ENCODE results near the gene PDAP1.

The PDAP1 gene

DNA sequence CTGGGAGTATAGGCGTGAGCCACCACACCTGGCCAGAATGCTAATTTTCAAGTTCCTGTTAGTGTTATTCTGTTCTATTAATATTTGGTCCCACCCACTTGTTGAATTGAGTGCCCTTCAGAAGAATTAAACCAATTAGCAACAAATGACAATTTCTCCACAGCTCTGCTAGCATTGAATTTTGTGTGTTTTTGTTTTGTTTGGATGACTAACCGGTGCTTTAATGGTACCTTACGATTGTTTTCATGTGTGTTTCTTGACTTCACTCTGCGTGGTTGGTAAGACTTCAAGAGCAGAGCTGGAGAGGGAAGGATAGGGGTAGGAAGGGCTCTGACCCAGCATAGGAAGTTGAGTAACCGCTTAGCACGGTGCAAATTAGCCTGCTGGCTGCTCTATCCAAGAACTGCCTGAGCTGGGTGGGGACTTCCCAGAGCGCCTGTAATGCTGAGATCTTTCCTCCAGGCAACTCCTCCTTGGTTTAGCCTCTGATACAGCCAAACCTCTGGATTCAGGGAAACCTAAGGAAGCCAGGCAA, 29.3 kb downstream of the PDAP1 start:
- H3K36me3 ChIP-seq: peaks cover 48% of the 10 kb centered on the region
- TF ChIP-seq, protein P1, sequence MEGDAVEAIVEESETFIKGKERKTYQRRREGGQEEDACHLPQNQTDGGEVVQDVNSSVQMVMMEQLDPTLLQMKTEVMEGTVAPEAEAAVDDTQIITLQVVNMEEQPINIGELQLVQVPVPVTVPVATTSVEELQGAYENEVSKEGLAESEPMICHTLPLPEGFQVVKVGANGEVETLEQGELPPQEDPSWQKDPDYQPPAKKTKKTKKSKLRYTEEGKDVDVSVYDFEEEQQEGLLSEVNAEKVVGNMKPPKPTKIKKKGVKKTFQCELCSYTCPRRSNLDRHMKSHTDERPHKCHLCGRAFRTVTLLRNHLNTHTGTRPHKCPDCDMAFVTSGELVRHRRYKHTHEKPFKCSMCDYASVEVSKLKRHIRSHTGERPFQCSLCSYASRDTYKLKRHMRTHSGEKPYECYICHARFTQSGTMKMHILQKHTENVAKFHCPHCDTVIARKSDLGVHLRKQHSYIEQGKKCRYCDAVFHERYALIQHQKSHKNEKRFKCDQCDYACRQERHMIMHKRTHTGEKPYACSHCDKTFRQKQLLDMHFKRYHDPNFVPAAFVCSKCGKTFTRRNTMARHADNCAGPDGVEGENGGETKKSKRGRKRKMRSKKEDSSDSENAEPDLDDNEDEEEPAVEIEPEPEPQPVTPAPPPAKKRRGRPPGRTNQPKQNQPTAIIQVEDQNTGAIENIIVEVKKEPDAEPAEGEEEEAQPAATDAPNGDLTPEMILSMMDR (IDR thresholded peaks at IDR 0.05): peak; percentile 23
- H3K9me3 ChIP-seq: no peaks in the 10 kb centered on the region
- H3K27ac ChIP-seq: peak overlapping the region; percentile 92
- peak overlapping the region; percentile 61 to 100 for H3K4me3 ChIP-seq (ENCODE audit: low read depth in 1 of 2, low read length in 1 of 2)
- no peaks in the 10 kb centered on the region for H3K27me3 ChIP-seq
- peaks cover 69 to 78% of the 10 kb centered on the region in 2 experiments for H3K4me1 ChIP-seq (ENCODE audit: control insufficient read depth in 1 of 2, insufficient read depth in 1 of 2, low read depth in 1 of 2, low read length in 1 of 2)

DNA sequence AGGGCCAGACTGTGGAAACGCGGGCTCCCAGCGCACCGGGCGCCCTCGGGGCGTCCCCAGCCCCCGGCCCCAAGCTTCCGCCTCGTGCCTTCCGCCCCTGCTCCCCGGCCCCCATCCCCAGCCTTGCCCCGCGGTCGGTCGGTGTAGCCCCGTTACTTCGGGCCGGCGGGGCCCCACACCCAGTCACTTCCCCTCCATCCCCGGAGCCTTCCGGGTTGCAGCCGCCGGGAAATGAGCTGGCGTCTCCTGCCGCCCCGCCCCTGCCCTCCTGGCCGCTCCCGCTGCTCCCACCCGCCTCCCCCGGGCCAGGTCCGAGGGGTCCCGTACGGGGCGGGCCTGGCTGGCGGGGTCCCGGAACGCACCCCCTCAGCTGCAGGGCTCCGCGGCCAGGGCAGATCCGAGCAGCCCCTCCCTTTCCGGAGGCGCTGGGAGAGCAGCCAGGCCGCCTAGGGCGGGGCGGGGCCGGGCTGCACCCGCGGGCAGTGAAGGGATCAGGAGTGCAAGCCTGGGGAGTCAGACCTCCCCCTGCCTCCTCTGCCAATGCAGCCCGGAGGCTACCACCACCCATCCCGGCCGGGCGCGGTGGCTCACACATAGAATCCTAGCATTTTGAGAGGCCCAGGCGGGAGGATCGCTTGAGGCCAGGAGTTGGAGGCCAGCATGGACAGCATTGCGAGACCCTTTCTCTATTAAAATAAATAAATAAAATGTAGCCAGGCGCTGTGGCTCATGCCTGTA, 33.2 kb downstream of the PDAP1 start:
- Histone ChIP-seq H3K27me3 (no peaks in the 10 kb centered on the region), H3K4me1 (ENCODE audit: control insufficient read depth in 1 of 2, insufficient read depth in 1 of 2, low read depth in 1 of 2, low read length in 1 of 2) (peaks cover 55 to 57% of the 10 kb centered on the region in 2 experiments), H3K36me3 (peaks cover 22% of the 10 kb centered on the region), H3K27ac (peak overlapping the region; percentile 92), H3K9me3 (no peaks in the 10 kb centered on the region), H3K4me3 (ENCODE audit: low read depth in 1 of 2, low read length in 1 of 2) (peak overlapping the region; percentile 82 to 100)
- TF ChIP-seq, protein P1 (IDR thresholded peaks at IDR 0.05): peak; percentile 32

DNA sequence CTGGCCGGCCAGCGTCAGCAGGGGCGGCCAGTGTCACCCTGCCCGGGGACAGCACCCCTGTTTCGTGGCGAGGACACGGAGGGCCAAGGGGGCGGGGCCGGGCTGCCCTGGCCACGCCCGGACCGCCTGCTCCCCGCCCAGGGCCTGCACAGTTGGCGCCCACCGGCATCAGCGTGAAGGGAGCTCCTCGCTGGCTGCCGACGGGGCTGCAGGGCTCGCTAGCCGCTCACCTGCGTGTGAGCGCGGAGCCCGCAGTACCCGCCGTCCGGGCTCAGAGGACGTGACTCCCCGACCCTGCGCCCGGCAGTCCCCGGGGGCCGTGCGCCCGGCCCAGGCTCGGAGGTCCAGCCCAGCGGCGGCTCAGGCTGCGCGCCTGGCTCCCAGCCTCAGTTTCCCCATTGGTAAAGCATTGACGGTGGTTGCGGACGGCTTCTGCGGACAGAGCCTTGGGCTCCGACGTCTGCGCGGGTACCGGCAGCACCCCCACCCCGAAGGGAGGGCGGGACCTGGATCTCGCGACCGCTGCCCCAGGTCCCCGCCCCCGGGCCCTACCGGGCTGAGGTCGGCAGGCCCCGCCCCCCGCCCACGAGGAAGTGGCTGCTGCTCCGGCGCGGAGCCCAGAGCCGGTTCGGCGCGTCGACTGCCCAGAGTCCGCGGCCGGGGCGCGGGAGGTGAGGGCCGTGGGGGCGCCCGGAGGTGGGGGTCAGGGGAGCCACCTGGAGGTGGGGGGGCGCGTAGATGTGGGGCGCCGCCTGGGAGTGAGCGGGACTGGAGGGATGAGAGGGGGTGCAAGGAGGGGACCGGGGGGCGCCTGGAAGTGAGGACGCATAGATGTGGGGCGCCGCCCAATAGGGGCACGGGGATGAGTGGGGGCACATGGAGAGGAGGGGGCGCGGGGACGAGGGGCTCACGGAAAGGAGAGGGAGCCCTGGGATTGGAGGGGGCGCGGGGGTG, 34.0 kb downstream of the PDAP1 start, which contains the start of gene ARPC1B:
Gene ARPC1B, plus strand, starts transcription at position 620 of the 954 bp plus-strand sequence. CDS start 10,985 bp downstream, outside the sequence.
- Histone ChIP-seq H3K4me3 (ENCODE audit: low read depth in 1 of 2, low read length in 1 of 2) (peak within 1 kb of the TSS; percentile 82 to 100), H3K36me3 (peaks cover 23% of the 10 kb centered on the region), H3K27ac (peak within 1 kb of the TSS; percentile 92), H3K9me3 (no peaks in the 10 kb centered on the region), H3K4me1 (ENCODE audit: control insufficient read depth in 1 of 2, insufficient read depth in 1 of 2, low read depth in 1 of 2, low read length in 1 of 2) (peaks cover 46 to 49% of the 10 kb centered on the region in 2 experiments), H3K27me3 (no peaks in the 10 kb centered on the region)
- TF ChIP-seq, protein P1 (IDR thresholded peaks at IDR 0.05): peak; percentile 23

DNA sequence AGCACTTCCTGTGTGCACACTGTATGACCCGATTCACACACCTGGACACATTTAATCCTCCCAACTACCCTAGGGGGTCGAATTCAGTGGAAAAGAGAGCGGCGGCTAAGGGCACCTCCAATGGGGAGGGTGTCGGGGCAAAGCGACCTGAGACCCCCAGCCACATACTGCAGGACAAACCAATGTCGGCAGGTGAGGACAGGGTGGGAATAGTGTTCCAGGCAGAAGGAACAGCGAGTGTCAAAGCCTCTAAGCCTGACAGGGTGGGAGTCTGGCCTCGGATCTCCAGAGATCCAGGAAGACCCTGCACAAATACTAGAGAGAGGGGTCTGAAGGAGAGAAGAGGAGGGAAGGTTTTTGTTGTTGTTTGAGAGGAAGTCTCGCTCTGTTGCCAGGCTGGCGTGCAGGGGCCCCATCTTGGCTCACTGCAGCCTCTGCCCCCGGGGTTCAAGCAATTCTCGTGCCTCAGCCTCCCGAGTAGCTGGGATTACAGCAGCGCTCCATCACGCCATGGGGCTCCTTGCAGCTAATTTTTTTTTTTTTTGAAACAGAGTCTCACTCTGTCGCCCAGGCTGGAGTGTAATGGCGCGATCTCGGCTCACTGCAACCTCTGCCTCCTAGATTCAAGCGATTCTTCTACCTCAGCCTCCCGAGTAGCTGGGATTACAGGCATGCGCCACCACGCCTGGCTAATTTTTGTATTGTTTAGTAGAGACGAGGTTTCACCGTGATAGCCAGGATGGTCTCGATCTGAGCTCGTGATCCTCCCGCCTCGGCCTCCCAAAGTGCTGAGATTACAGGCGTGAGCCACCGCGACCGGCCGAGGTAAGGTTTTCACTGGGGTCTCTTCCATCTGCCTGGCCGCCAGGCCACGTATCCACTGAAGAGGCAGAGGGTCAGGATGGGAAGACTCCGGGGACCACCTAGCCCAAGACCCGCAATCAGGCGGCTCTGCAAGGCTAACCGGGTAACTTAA, 35.0 kb downstream of the PDAP1 start:
- Histone ChIP-seq H3K27me3 (no peaks in the 10 kb centered on the region), H3K4me3 (ENCODE audit: low read depth in 1 of 2, low read length in 1 of 2) (peak overlapping the region; percentile 82 to 100)
- TF ChIP-seq, protein P1 (IDR thresholded peaks at IDR 0.05): no peak

More for the DNA sequence above, 35.0 kb downstream of the PDAP1 start:
- Histone ChIP-seq H3K36me3 (peaks cover 32% of the 10 kb centered on the region), H3K27ac (peak overlapping the region; percentile 92), H3K4me1 (ENCODE audit: control insufficient read depth in 1 of 2, insufficient read depth in 1 of 2, low read depth in 1 of 2, low read length in 1 of 2) (peaks cover 36 to 39% of the 10 kb centered on the region in 2 experiments), H3K9me3 (no peaks in the 10 kb centered on the region)
